H1 (cell line): ENCODE results near the gene CXCR1. TPM values are rescaled to one million over a fixed set of nuclear protein-coding genes. Genes with fewer than 3 reads are reported as not detected.

Source experiments
- CTCF ChIA-PET: fragments of 300-600 bp; sonication (Branson Sonifier 250); formaldehyde crosslinking; loops from one replicate; lab custom pipeline; 2021; ENCODE audit not compliant: partially characterized antibody; lab: Charles Lee
- POLR2A ChIA-PET: fragments of 300-600 bp; sonication (Branson Sonifier 250); formaldehyde crosslinking; loops from one replicate; lab custom pipeline; 2021; ENCODE audit warnings: inconsistent platforms; ENCODE audit not compliant: partially characterized antibody; lab: Charles Lee
- DNase-seq, 2 experiments: peaks; one replicate each; pipeline versions ENCODE4 v3.0.0 to v3.0.0-alpha.2; 2010 to 2022; ENCODE audit warnings: low spot score in 2 of 2, low read depth in 1 of 2, mixed read lengths in 1 of 2
- FAIRE-seq: peaks from 2 replicates; lab custom pipeline; 2011; peaks lifted over from hg19 to GRCh38; lab: Jason Lieb, UNC
- H2AFZ ChIP-seq: 2 replicates; pipeline ENCODE4 v1.8.1; 2012; ENCODE audit warnings: low read length, inconsistent platforms
- H2AK5ac ChIP-seq: 2 replicates; pipeline ENCODE4 v1.6.1; 2013; ENCODE audit warnings: low read depth, low read length
- H2BK120ac ChIP-seq: replicated peaks from 2 replicates; pipeline ENCODE3; 2013; ENCODE audit warnings: low read depth, low read length, inconsistent platforms
- H2BK12ac ChIP-seq: 2 replicates; pipeline ENCODE4 v1.6.1; 2013; ENCODE audit warnings: low read depth, low read length
- H2BK15ac ChIP-seq: 2 replicates; pipeline ENCODE4 v1.6.1; 2013; ENCODE audit warnings: low read length
- H2BK20ac ChIP-seq: 2 replicates; pipeline ENCODE4 v1.6.1; 2013; ENCODE audit warnings: low read length
- H2BK5ac ChIP-seq: 2 replicates; pipeline ENCODE4 v1.6.1; 2013; ENCODE audit warnings: low read depth, low read length
- H3K14ac ChIP-seq: 2 replicates; pipeline ENCODE4 v1.6.1; 2013; ENCODE audit warnings: inconsistent platforms; ENCODE audit not compliant: insufficient read length
- H3K18ac ChIP-seq: 2 replicates; pipeline ENCODE4 v1.6.1; 2013; ENCODE audit warnings: low read length; ENCODE audit errors: extremely low read depth
- H3K23ac ChIP-seq: 2 replicates; pipeline ENCODE4 v1.6.1; 2013; ENCODE audit warnings: inconsistent platforms; ENCODE audit not compliant: insufficient read length
- H3K23me2 ChIP-seq: 2 replicates; pipeline ENCODE4 v1.6.1; 2013; ENCODE audit warnings: low read depth, low read length
- H3K27ac ChIP-seq: 2 replicates; pipeline ENCODE4 v1.6.1; 2011; ENCODE audit warnings: low read depth, low read length, inconsistent platforms
- H3K27me3 ChIP-seq, 4 experiments: replicated peaks in 1 of 4; 1 replicate in 1 of 4; 2 replicates in 3 of 4; pipeline versions ENCODE4 v1.6.1 to v1.8.1; 2011 to 2013; ENCODE audit warnings: low read length in 3 of 4, mild to moderate bottlenecking in 3 of 4, inconsistent platforms in 2 of 4, mixed read lengths in 2 of 4, moderate library complexity in 1 of 4; ENCODE audit not compliant: control insufficient read depth in 3 of 4, insufficient read depth in 3 of 4; ENCODE audit errors: extremely low read depth in 1 of 4
- H3K36me3 ChIP-seq, 4 experiments: 2 replicates each; pipeline versions ENCODE4 v1.6.1 to v1.8.1; 2011 to 2013; ENCODE audit warnings: mild to moderate bottlenecking in 4 of 4, low read length in 3 of 4, moderate library complexity in 2 of 4, control low read depth in 1 of 4, inconsistent platforms in 1 of 4; ENCODE audit not compliant: insufficient read depth in 4 of 4, control insufficient read depth in 2 of 4
- H3K4ac ChIP-seq: replicated peaks from 2 replicates; pipeline ENCODE3; 2013; ENCODE audit warnings: low read length, low read depth, mixed read lengths, inconsistent platforms; ENCODE audit not compliant: insufficient read length
- H3K4me1 ChIP-seq, 4 experiments: replicated peaks in 1 of 4; 1 replicate in 1 of 4; 2 replicates in 3 of 4; pipeline versions ENCODE4 v1.6.1 to v1.8.1; 2011 to 2013; ENCODE audit warnings: low read length in 3 of 4, inconsistent platforms in 2 of 4, mixed read lengths in 1 of 4; ENCODE audit not compliant: insufficient read depth in 4 of 4, control insufficient read depth in 3 of 4
- H3K4me2 ChIP-seq, 2 experiments: 2 replicates each; pipeline versions ENCODE4 v1.6.1 to v1.8.1; 2011 to 2013; ENCODE audit warnings: low read depth in 2 of 2, low read length in 2 of 2, control low read depth in 1 of 2, inconsistent platforms in 1 of 2, mild to moderate bottlenecking in 1 of 2; ENCODE audit not compliant: insufficient read depth in 1 of 2
- H3K4me3 ChIP-seq, 4 experiments: fragments of 200-600, 300-600 bp in 1 of 4; sonication (generic), shearing (Covaris generic), sonication (Bioruptor Twin) in 1 of 4; 2 replicates each; pipeline versions ENCODE4 v1.5.1 to v1.8.1; 2011 to 2016; ENCODE audit warnings: low read length in 4 of 4, low read depth in 3 of 4, control low read depth in 2 of 4, inconsistent platforms in 2 of 4, mild to moderate bottlenecking in 2 of 4, mixed read lengths in 1 of 4, moderate library complexity in 1 of 4; ENCODE audit not compliant: insufficient read depth in 2 of 4; ENCODE audit errors: extremely low read depth in 1 of 4
- H3K56ac ChIP-seq: replicated peaks from 2 replicates; pipeline ENCODE3; 2013; ENCODE audit warnings: low read depth, mild to moderate bottlenecking, mixed read lengths, low read length, inconsistent platforms; ENCODE audit not compliant: insufficient read length
- H3K79me1 ChIP-seq: 2 replicates; pipeline ENCODE4 v1.6.1; 2013; ENCODE audit warnings: low read depth, low read length, control low read depth
- H3K79me2 ChIP-seq, 2 experiments: 2 replicates each; pipeline versions ENCODE4 v1.6.1 to v1.8.1; 2012 to 2013; ENCODE audit warnings: low read length in 2 of 2, mild to moderate bottlenecking in 2 of 2, inconsistent platforms in 1 of 2; ENCODE audit not compliant: insufficient read depth in 2 of 2, control insufficient read depth in 1 of 2
- H3K9ac ChIP-seq, 4 experiments: replicated peaks in 1 of 4; 1 replicate in 1 of 4; 2 replicates in 3 of 4; pipeline versions ENCODE4 v1.6.1 to v1.8.1; 2011 to 2013; ENCODE audit warnings: low read depth in 3 of 4, low read length in 3 of 4, control low read depth in 2 of 4, mild to moderate bottlenecking in 2 of 4, moderate library complexity in 2 of 4, inconsistent platforms in 1 of 4; ENCODE audit errors: extremely low read depth in 1 of 4
- H3K9me3 ChIP-seq, 2 experiments: 2 replicates each; pipeline versions ENCODE4 v1.6.1 to v1.8.1; 2012 to 2013; ENCODE audit warnings: mild to moderate bottlenecking in 2 of 2, moderate library complexity in 2 of 2, control low read depth in 1 of 2, inconsistent platforms in 1 of 2, low read depth in 1 of 2, low read length in 1 of 2, mixed read lengths in 1 of 2; ENCODE audit not compliant: insufficient read depth in 2 of 2
- H4K20me1 ChIP-seq, 2 experiments: replicated peaks in 1 of 2; 2 replicates each; pipeline versions ENCODE3 to v1.8.1; 2011 to 2013; ENCODE audit warnings: inconsistent platforms in 2 of 2, low read length in 2 of 2, mild to moderate bottlenecking in 1 of 2; ENCODE audit not compliant: insufficient read depth in 2 of 2, control insufficient read depth in 1 of 2
- H4K5ac ChIP-seq: 2 replicates; pipeline ENCODE4 v1.6.1; 2013; ENCODE audit warnings: low read length, low read depth, mixed read lengths, inconsistent platforms; ENCODE audit not compliant: insufficient read length
- H4K8ac ChIP-seq: 2 replicates; pipeline ENCODE4 v1.8.0; 2013; ENCODE audit warnings: mild to moderate bottlenecking, moderate library complexity, low read length, inconsistent platforms; ENCODE audit not compliant: insufficient read depth; ENCODE audit errors: extremely low read depth
- H4K91ac ChIP-seq: replicated peaks from 2 replicates; pipeline ENCODE3; 2013; ENCODE audit warnings: low read length, mixed read lengths, inconsistent platforms; ENCODE audit not compliant: insufficient read length
- ASH2L ChIP-seq: fragments of 200-600, 300-600 bp; sonication (generic); IDR thresholded peaks from one replicate; pipeline ENCODE4 v1.7.1; 2017; ENCODE audit warnings: low read length
- CBX5 ChIP-seq: fragments of 300-800, 300-1000 bp; sonication (generic); IDR thresholded peaks from 2 replicates; pipeline ENCODE4 v1.7.1; 2016; ENCODE audit warnings: antibody characterized with exemption, low read length, low read depth
- CREB1 ChIP-seq: IDR thresholded peaks from 2 replicates; pipeline ENCODE4 v1.6.1; 2012; ENCODE audit warnings: inconsistent platforms
- KDM4A ChIP-seq: IDR thresholded peaks from one replicate; pipeline ENCODE4 v1.7.1; 2012; ENCODE audit warnings: low read depth, mild to moderate bottlenecking, moderate library complexity, low read length, inconsistent platforms; ENCODE audit not compliant: severe bottlenecking
- POLR2AphosphoS5 ChIP-seq: IDR thresholded peaks from 2 replicates; pipeline ENCODE4 v1.6.1; 2011; ENCODE audit warnings: low read depth, low read length
- SIX5 ChIP-seq: IDR thresholded peaks from 2 replicates; pipeline ENCODE4 v1.6.1; 2011; ENCODE audit warnings: mild to moderate bottlenecking, low read depth, low read length
- SP1 ChIP-seq: IDR thresholded peaks from 2 replicates; pipeline ENCODE4 v1.6.1; 2011; ENCODE audit warnings: low read depth, low read length
- SP4 ChIP-seq: IDR thresholded peaks from 2 replicates; pipeline ENCODE4 v1.6.1; 2012; ENCODE audit warnings: low read length, inconsistent platforms
- SRF ChIP-seq: IDR thresholded peaks from 2 replicates; pipeline ENCODE4 v1.6.1; 2011; ENCODE audit warnings: mild to moderate bottlenecking, low read depth, low read length, moderate library complexity
- TBP ChIP-seq: IDR thresholded peaks from 2 replicates; pipeline ENCODE4 v1.6.1; 2011; ENCODE audit warnings: low read depth, low read length, improper control_type of control experiment
- WGBS, 2 experiments: shearing (Covaris generic) in 1 of 2; methylation state at CpG; one replicate each; pipeline versions ENCODE4 v1.1.6 to v1.1.7; 2013 to 2015; ENCODE audit warnings: low lambda C conversion rate in 2 of 2, mixed read lengths in 2 of 2, inconsistent platforms in 1 of 2, low coverage in 1 of 2, missing lambda C conversion rate in 1 of 2; ENCODE audit not compliant: insufficient replicate concordance in 2 of 2, insufficient coverage in 1 of 2, insufficient read length in 1 of 2; ENCODE audit errors: extremely low coverage in 1 of 2, missing lambda C conversion rate in 1 of 2; 5-methylcytosine and 5-hydroxymethylcytosine counted together
- polyA plus RNA-seq, 7 experiments: library from polyadenylated mRNA; depleted of rRNA in 3 of 7; stranded (reverse) in 5 of 7; unstranded in 2 of 7; fragments of >200 nt in 5 of 7; fragments of 200-250 nt in 2 of 7; gene quantifications; 1 replicate in 5 of 7; 2 replicates in 1 of 7; 4 replicates in 1 of 7; pipeline versions ENCODE4 v1.2.1 to v1.2.3, GENCODE V29; 2011 to 2013; ENCODE audit warnings: missing spikeins in 2 of 7, mixed read lengths in 2 of 7
- total RNA-seq: library from RNA; stranded (reverse); fragmentation: NEBNext Ultra II Directional; extraction: Animal tissue kit (Norgen Biotek cat#: 25700); gene quantifications from 2 replicates; pipeline ENCODE4 v1.2.1, GENCODE V29; 2021

CXCR1 gene
- total and polyA plus RNA-seq, 2 of the 8 experiments (the other 6 are each of a cell fraction or from before 2014, with no cell fraction given): not detected

DNA sequence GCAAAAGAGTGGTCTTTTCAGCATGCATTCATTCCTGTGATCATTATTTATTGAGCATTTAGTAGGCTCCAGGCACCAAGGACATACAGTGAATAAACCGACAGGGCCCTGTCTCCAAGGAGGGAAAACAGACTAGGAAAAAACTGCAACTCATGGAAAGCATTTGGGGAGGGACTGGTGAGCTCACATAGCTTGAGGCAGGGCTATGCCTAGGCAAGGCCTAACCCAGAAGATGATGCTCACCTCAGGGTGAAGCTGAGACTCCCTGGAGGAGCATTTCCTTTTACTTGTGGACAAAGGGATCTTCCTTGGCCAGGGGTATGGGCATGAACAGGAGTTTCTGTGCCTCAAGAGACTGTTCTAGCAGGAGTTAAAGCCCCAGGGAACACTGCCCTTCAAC is 3.9 kb downstream of the CXCR1 start:
- no peaks in the 10 kb centered on the region for H3K23me2 ChIP-seq
- no peak overlapping the region for H3K27ac ChIP-seq
- ChIA-PET CTCF (interaction anchor here (0.7 to 1.4 kb wide), 2 partner anchors 92 to 960 kb away, joined by 3 to 7 read pairs; no protein-coding TSS in a partner anchor), POLR2A (no interaction called here)
- H3K79me1 ChIP-seq: no peaks in the 10 kb centered on the region
- H2BK120ac ChIP-seq: no peak overlapping the region
- H3K79me2 ChIP-seq: no peaks in the 10 kb centered on the region
- no peak overlapping the region for H4K91ac ChIP-seq
- DNase-seq (no peak), FAIRE-seq (no peak)
- no peak overlapping the region for H2BK20ac ChIP-seq
- H3K23ac ChIP-seq: no peak overlapping the region
- H3K9ac ChIP-seq: no peak overlapping the region
- H2BK12ac ChIP-seq: no peak overlapping the region
- TF ChIP-seq POLR2AphosphoS5: no peak
- TF ChIP-seq SP4: no peak
- TF ChIP-seq SP1: no peak
- no peak for TF ChIP-seq SRF
- TF ChIP-seq SIX5: no peak
- no peak for TF ChIP-seq CREB1
- TF ChIP-seq KDM4A: no peak
- no peak for TF ChIP-seq CBX5
- no peak for TF ChIP-seq TBP
- TF ChIP-seq ASH2L: no peak
- H3K4me1 ChIP-seq: 0 out of 7 replicates have a peak, but pooled peaks cover 0 to under 1% (median 0%) of the 10 kb centered on the region in 4 experiments
- no peak overlapping the region for H2AK5ac ChIP-seq
- H2BK5ac ChIP-seq: no peak overlapping the region
- 0 out of 7 replicates have a peak, but pooled peaks cover 0 to 3% (median 0%) of the 10 kb centered on the region in 4 experiments for H3K27me3 ChIP-seq
- H4K8ac ChIP-seq: no peak overlapping the region
- no peak overlapping the region for H2AFZ ChIP-seq
- no peak overlapping the region for H4K5ac ChIP-seq
- no peak overlapping the region for H3K4ac ChIP-seq
- 80% methylated on average over 1 of the region's 1 CpG; no CpG with 5 or more reads in 1 of the 2 experiments for WGBS, 2 experiments
- H2BK15ac ChIP-seq: no peak overlapping the region
- no peak overlapping the region for H3K14ac ChIP-seq
- no peak overlapping the region for H3K56ac ChIP-seq
- no peak overlapping the region for H3K18ac ChIP-seq
- H3K36me3 ChIP-seq: no peaks in the 10 kb centered on the region
- H3K4me2 ChIP-seq: no peak overlapping the region
- H3K9me3 ChIP-seq: no peaks in the 10 kb centered on the region
- no peaks in the 10 kb centered on the region for H4K20me1 ChIP-seq
- no peak overlapping the region for H3K4me3 ChIP-seq
